Subcutaneous abdominal adipose tissue (tissue), 5 donors: Measurements from ENCODE around the gene MMP7.

Experiments used
- H3K27ac ChIP-seq: one replicate; pipeline ENCODE4 v1.7.0; 2013; ENCODE audit warnings: low read depth, mild to moderate bottlenecking, inconsistent platforms, low read length, moderate library complexity
- H3K27me3 ChIP-seq, 5 donors: one replicate each; pipeline ENCODE4 v1.7.0; 2013; ENCODE audit warnings: low read length in 5 of 5, inconsistent platforms in 1 of 5; ENCODE audit not compliant: control insufficient read depth in 5 of 5, insufficient read depth in 4 of 5
- H3K36me3 ChIP-seq, 5 donors: one replicate each; pipeline ENCODE4 v1.7.0; 2013; ENCODE audit warnings: low read length in 5 of 5; ENCODE audit not compliant: control insufficient read depth in 5 of 5, insufficient read depth in 5 of 5
- H3K4me1 ChIP-seq, 5 donors: one replicate each; pipeline ENCODE4 v1.7.0; 2013; ENCODE audit warnings: low read length in 5 of 5, mild to moderate bottlenecking in 3 of 5, moderate library complexity in 1 of 5; ENCODE audit not compliant: control insufficient read depth in 5 of 5, insufficient read depth in 5 of 5
- H3K4me3 ChIP-seq, 5 donors: one replicate each; pipeline ENCODE4 v1.7.0; 2013; ENCODE audit warnings: low read length in 5 of 5, low read depth in 1 of 5
- H3K9ac ChIP-seq, 5 donors: one replicate each; pipeline ENCODE4 v1.7.0; 2013; ENCODE audit warnings: low read length in 5 of 5, mild to moderate bottlenecking in 4 of 5, moderate library complexity in 3 of 5
- H3K9me3 ChIP-seq, 5 donors: one replicate each; pipeline ENCODE4 v1.7.0; 2013; ENCODE audit warnings: low read length in 5 of 5; ENCODE audit not compliant: control insufficient read depth in 5 of 5
- donor health status: healthy.
- donor health status: healthy.
- donor health status: healthy.
- donor health status: healthy.
- donor health status: healthy.

The MMP7 gene

GRCh38 chr11:102487214-102487613 lies 43.3 kb downstream of the MMP7 start:
- Histone ChIP-seq H3K4me1 (no peaks in the 10 kb centered on the region), H3K36me3 (no peaks in the 10 kb centered on the region), H3K27ac (no peak overlapping the region), H3K4me3 (no peak overlapping the region), H3K9ac (no peak overlapping the region), H3K27me3 (no peaks in the 10 kb centered on the region), H3K9me3 (no peaks in the 10 kb centered on the region)

GRCh38 chr11:102486584-102486983 lies 44.0 kb downstream of the MMP7 start:
- Histone ChIP-seq H3K4me1 (no peaks in the 10 kb centered on the region), H3K4me3 (no peak overlapping the region), H3K27me3 (no peaks in the 10 kb centered on the region), H3K36me3 (no peaks in the 10 kb centered on the region), H3K9ac (no peak overlapping the region), H3K27ac (no peak overlapping the region), H3K9me3 (no peaks in the 10 kb centered on the region)

GRCh38 chr11:102485095-102485722 lies 45.3 kb downstream of the MMP7 start:
- Histone ChIP-seq H3K27me3 (no peaks in the 10 kb centered on the region), H3K9ac (no peak overlapping the region), H3K4me1 (no peaks in the 10 kb centered on the region), H3K4me3 (no peak overlapping the region), H3K36me3 (no peaks in the 10 kb centered on the region), H3K27ac (no peak overlapping the region), H3K9me3 (no peaks in the 10 kb centered on the region)

GRCh38 chr11:102482433-102482832 lies 48.1 kb downstream of the MMP7 start:
- Histone ChIP-seq H3K27ac (no peak overlapping the region), H3K9me3 (no peaks in the 10 kb centered on the region), H3K4me3 (no peak overlapping the region), H3K4me1 (no peaks in the 10 kb centered on the region), H3K9ac (no peak overlapping the region), H3K27me3 (no peaks in the 10 kb centered on the region), H3K36me3 (no peaks in the 10 kb centered on the region)

- Histone ChIP-seq H3K27ac (no peak overlapping the region), H3K9ac (no peak overlapping the region), H3K4me3 (no peak overlapping the region)
Observed at GRCh38 chr11:102479733-102480132, 50.8 kb downstream of the MMP7 start.

GRCh38 chr11:102478673-102479299 lies 51.8 kb downstream of the MMP7 start:
- no peaks in the 10 kb centered on the region for H3K9me3 ChIP-seq
- no peak overlapping the region for H3K27ac ChIP-seq
- no peak overlapping the region for H3K4me3 ChIP-seq
- no peaks in the 10 kb centered on the region for H3K4me1 ChIP-seq
- H3K36me3 ChIP-seq: no peaks in the 10 kb centered on the region
- H3K9ac ChIP-seq: no peak overlapping the region
- H3K27me3 ChIP-seq: no peaks in the 10 kb centered on the region

More at GRCh38 chr11:102479733-102480132, 50.8 kb downstream of the MMP7 start:
- no peaks in the 10 kb centered on the region for H3K9me3 ChIP-seq
- no peaks in the 10 kb centered on the region for H3K27me3 ChIP-seq
- H3K36me3 ChIP-seq: no peaks in the 10 kb centered on the region
- no peaks in the 10 kb centered on the region for H3K4me1 ChIP-seq

GRCh38 chr11:102476812-102477211 lies 53.7 kb downstream of the MMP7 start:
- H3K27ac ChIP-seq: no peak overlapping the region
- no peak overlapping the region for H3K4me3 ChIP-seq
- no peaks in the 10 kb centered on the region for H3K9me3 ChIP-seq
- H3K36me3 ChIP-seq: no peaks in the 10 kb centered on the region
- H3K27me3 ChIP-seq: no peaks in the 10 kb centered on the region
- H3K9ac ChIP-seq: no peak overlapping the region
- no peaks in the 10 kb centered on the region for H3K4me1 ChIP-seq

- H3K36me3 ChIP-seq: no peaks in the 10 kb centered on the region
- H3K27ac ChIP-seq: no peak overlapping the region
- H3K9ac ChIP-seq: no peak overlapping the region
- H3K27me3 ChIP-seq: no peaks in the 10 kb centered on the region
- no peak overlapping the region for H3K4me3 ChIP-seq
- H3K9me3 ChIP-seq: no peaks in the 10 kb centered on the region
- no peaks in the 10 kb centered on the region for H3K4me1 ChIP-seq
Observed at GRCh38 chr11:102476069-102476468, 54.5 kb downstream of the MMP7 start.

- Histone ChIP-seq H3K36me3 (no peaks in the 10 kb centered on the region), H3K27ac (no peak overlapping the region), H3K9ac (no peak overlapping the region), H3K4me3 (no peak overlapping the region), H3K9me3 (no peaks in the 10 kb centered on the region), H3K4me1 (peaks cover 0 to 2% (median 0%) of the 10 kb centered on the region in 5 donors), H3K27me3 (peaks cover 0 to 4% (median 0%) of the 10 kb centered on the region in 5 donors)
Observed at GRCh38 chr11:102473543-102473942, 57.0 kb downstream of the MMP7 start.

- H3K4me1 ChIP-seq: peaks cover 0 to 2% (median 0%) of the 10 kb centered on the region in 5 donors
- no peak overlapping the region for H3K9ac ChIP-seq
- H3K27me3 ChIP-seq: peaks cover 0 to 4% (median 0%) of the 10 kb centered on the region in 5 donors
- no peak overlapping the region for H3K4me3 ChIP-seq
- H3K36me3 ChIP-seq: no peaks in the 10 kb centered on the region
- H3K27ac ChIP-seq: no peak overlapping the region
- H3K9me3 ChIP-seq: no peaks in the 10 kb centered on the region
Observed at GRCh38 chr11:102472127-102472526, 58.4 kb downstream of the MMP7 start.
